ENCODE measurements around the gene TRUB1. TPM values are rescaled to one million over a fixed set of nuclear protein-coding genes. Genes with fewer than 3 reads are reported as not detected.
"Not testable (repeated sequence)": the region's sequence is repeated elsewhere in the genome, so short reads cannot be mapped to it uniquely, and the experiment has no call there.

Gene TRUB1
- total RNA-seq (2014; rRNA removed; shearing (Covaris generic); ENCODE audit: low replicate concordance), result 21.4 and 27.3 TPM in 2 replicates

GRCh38 chr10:114937962-114938855 is at the start of gene TRUB1:
Gene TRUB1, plus strand, starts transcription at chr10:114938195. Its CDS starts 59 bp downstream, at chr10:114938254.
- peak; percentile 94 for DNase-seq
- H3K4me3 ChIP-seq, result peak within 1 kb of the TSS; percentile 99
- no peaks in the 10 kb centered on the region for H3K9me3 ChIP-seq
- peaks cover 17% of the 10 kb centered on the region for H3K36me3 ChIP-seq
- H3K27me3 ChIP-seq, result no peaks in the 10 kb centered on the region

GRCh38 chr10:114893251-114893650 is 44.7 kb upstream of the TRUB1 start:
- no peak for DNase-seq
- Histone ChIP-seq H3K4me3 (no peak overlapping the region), H3K9me3 (no peaks in the 10 kb centered on the region), H3K36me3 (no peaks in the 10 kb centered on the region), H3K27me3 (no peaks in the 10 kb centered on the region)

- Histone ChIP-seq H3K36me3 (no peaks in the 10 kb centered on the region), H3K9me3 (no peaks in the 10 kb centered on the region), H3K4me3 (no peak overlapping the region), H3K27me3 (no peaks in the 10 kb centered on the region)
- DNase-seq, result no peak
Observed at GRCh38 chr10:114894911-114895310, 43.1 kb upstream of the TRUB1 start.

- not testable (repeated sequence) for H3K27me3 ChIP-seq, H3K36me3 ChIP-seq, H3K9me3 ChIP-seq, DNase-seq, H3K4me3 ChIP-seq
Observed at GRCh38 chr10:114897011-114897410, 41.0 kb upstream of the TRUB1 start.

GRCh38 chr10:114897593-114897992 is 40.4 kb upstream of the TRUB1 start:
- H3K27me3 ChIP-seq, result no peaks in the 10 kb centered on the region
- H3K36me3 ChIP-seq, result no peaks in the 10 kb centered on the region
- no peak for DNase-seq
- H3K9me3 ChIP-seq, result no peaks in the 10 kb centered on the region
- no peak overlapping the region for H3K4me3 ChIP-seq

- Histone ChIP-seq H3K27me3 (no peaks in the 10 kb centered on the region), H3K36me3 (no peaks in the 10 kb centered on the region), H3K4me3 (no peak overlapping the region), H3K9me3 (no peaks in the 10 kb centered on the region)
- no peak for DNase-seq
Observed at GRCh38 chr10:114899982-114900381, 38.0 kb upstream of the TRUB1 start.

GRCh38 chr10:114900658-114901057 is 37.3 kb upstream of the TRUB1 start:
- Histone ChIP-seq H3K27me3 (no peaks in the 10 kb centered on the region), H3K4me3 (no peak overlapping the region), H3K9me3 (no peaks in the 10 kb centered on the region), H3K36me3 (no peaks in the 10 kb centered on the region)
- DNase-seq, result no peak

- DNase-seq, result no peak
- Histone ChIP-seq H3K4me3 (no peak overlapping the region), H3K27me3 (no peaks in the 10 kb centered on the region), H3K9me3 (no peaks in the 10 kb centered on the region), H3K36me3 (no peaks in the 10 kb centered on the region)
Observed at GRCh38 chr10:114902151-114902550, 35.8 kb upstream of the TRUB1 start.

GRCh38 chr10:114905450-114905849 is 32.5 kb upstream of the TRUB1 start:
- Histone ChIP-seq H3K36me3 (no peaks in the 10 kb centered on the region), H3K9me3 (no peaks in the 10 kb centered on the region), H3K4me3 (no peak overlapping the region), H3K27me3 (no peaks in the 10 kb centered on the region)
- DNase-seq, result no peak

- DNase-seq, result no peak
- Histone ChIP-seq H3K9me3 (no peaks in the 10 kb centered on the region), H3K27me3 (no peaks in the 10 kb centered on the region), H3K4me3 (no peak overlapping the region), H3K36me3 (no peaks in the 10 kb centered on the region)
Observed at GRCh38 chr10:114906981-114907380, 31.0 kb upstream of the TRUB1 start.

- Histone ChIP-seq H3K9me3 (no peaks in the 10 kb centered on the region), H3K36me3 (no peaks in the 10 kb centered on the region)
- DNase-seq, result no peak
Observed at GRCh38 chr10:114908896-114909295, 29.1 kb upstream of the TRUB1 start.

GRCh38 chr10:114911052-114911711 is 26.8 kb upstream of the TRUB1 start:
- no peak for DNase-seq
- no peaks in the 10 kb centered on the region for H3K36me3 ChIP-seq
- H3K27me3 ChIP-seq, result no peaks in the 10 kb centered on the region
- no peaks in the 10 kb centered on the region for H3K9me3 ChIP-seq
- no peak overlapping the region for H3K4me3 ChIP-seq

More at GRCh38 chr10:114908896-114909295, 29.1 kb upstream of the TRUB1 start:
- H3K4me3 ChIP-seq, result no peak overlapping the region
- no peaks in the 10 kb centered on the region for H3K27me3 ChIP-seq

- DNase-seq, result no peak
Observed at GRCh38 chr10:114911801-114912469, 26.1 kb upstream of the TRUB1 start.

GRCh38 chr10:114912470-114912859 is 25.5 kb upstream of the TRUB1 start:
- Histone ChIP-seq H3K9me3 (no peaks in the 10 kb centered on the region), H3K4me3 (no peak overlapping the region), H3K36me3 (no peaks in the 10 kb centered on the region), H3K27me3 (no peaks in the 10 kb centered on the region)
- DNase-seq, result no peak

More at GRCh38 chr10:114911801-114912469, 26.1 kb upstream of the TRUB1 start:
- Histone ChIP-seq H3K36me3 (no peaks in the 10 kb centered on the region), H3K4me3 (no peak overlapping the region), H3K27me3 (no peaks in the 10 kb centered on the region), H3K9me3 (no peaks in the 10 kb centered on the region)

- no peaks in the 10 kb centered on the region for H3K27me3 ChIP-seq
- no peak overlapping the region for H3K4me3 ChIP-seq
- no peak for DNase-seq
- H3K36me3 ChIP-seq, result no peaks in the 10 kb centered on the region
- no peaks in the 10 kb centered on the region for H3K9me3 ChIP-seq
Observed at GRCh38 chr10:114914560-114914959, 23.4 kb upstream of the TRUB1 start.

- Histone ChIP-seq H3K4me3 (no peak overlapping the region), H3K36me3 (no peaks in the 10 kb centered on the region), H3K27me3 (no peaks in the 10 kb centered on the region), H3K9me3 (no peaks in the 10 kb centered on the region)
- no peak for DNase-seq
Observed at GRCh38 chr10:114915294-114915693, 22.7 kb upstream of the TRUB1 start.

GRCh38 chr10:114916653-114917052 is 21.3 kb upstream of the TRUB1 start:
- no peak for DNase-seq
- no peaks in the 10 kb centered on the region for H3K36me3 ChIP-seq
- no peaks in the 10 kb centered on the region for H3K27me3 ChIP-seq
- H3K9me3 ChIP-seq, result no peaks in the 10 kb centered on the region
- no peak overlapping the region for H3K4me3 ChIP-seq
